ENCODE results near the gene ARHGEF3.

DNA sequence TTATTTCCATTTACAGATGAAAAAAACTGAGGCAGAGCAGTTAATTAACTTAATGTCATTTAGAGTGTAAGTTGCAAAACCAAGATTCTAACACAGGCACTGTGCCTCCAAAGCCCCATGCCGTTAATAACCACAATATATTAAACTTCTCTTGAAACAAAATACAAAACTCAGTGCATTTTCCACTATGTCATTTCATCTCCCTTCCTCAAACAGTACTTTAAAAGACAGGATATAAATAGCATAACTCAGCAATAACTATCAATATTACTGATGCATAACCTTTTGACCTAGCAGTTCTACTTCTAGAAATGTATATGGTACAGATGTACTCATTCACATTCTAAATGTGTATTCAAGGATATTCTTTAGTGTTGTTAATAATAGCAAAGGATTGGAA is 113.6 kb downstream of the ARHGEF3 start:
- TF ChIP-seq CTCF (IDR thresholded peaks at IDR 0.05) = no peak
- TF ChIP-seq POLR2A (IDR thresholded peaks at IDR 0.05) = no peak
